Peyer's patch (tissue), 4 donors: Measurements from ENCODE around the gene NAALAD2. TPM values are rescaled to one million over a fixed set of nuclear protein-coding genes. Genes with fewer than 3 reads are reported as not detected.
"Not testable (repeated sequence)": the region's sequence is repeated elsewhere in the genome, so short reads cannot be mapped to it uniquely, and the experiment has no call there.

Experiments used
- DNase-seq, 3 donors: peaks; one replicate each; pipeline ENCODE4 v3.0.0-alpha.2; 2017 to 2019
- H3K27ac ChIP-seq, 4 donors: fragments of 200-600 bp; sonication (generic); one replicate each; pipeline ENCODE4 v1.5.1; 2016 to 2019
- H3K27me3 ChIP-seq, 2 donors: fragments of 200-600 bp; sonication (generic); one replicate each; pipeline ENCODE4 v1.5.1; 2019
- H3K36me3 ChIP-seq, 3 donors: fragments of 200-600 bp; sonication (generic); one replicate each; pipeline ENCODE4 v1.5.1; 2016 to 2019
- H3K4me1 ChIP-seq, 4 donors: fragments of 200-600 bp; sonication (generic); one replicate each; pipeline ENCODE4 v1.5.1; 2016 to 2019
- H3K4me3 ChIP-seq, 4 donors: fragments of 200-600 bp; sonication (generic); 1 replicate in 3 of 4; 2 replicates in 1 of 4; pipeline ENCODE4 v1.5.1; 2016 to 2019; ENCODE audit warnings: mild to moderate bottlenecking in 1 of 4
- H3K9me3 ChIP-seq, 4 donors: fragments of 200-600 bp; sonication (generic); one replicate each; pipeline ENCODE4 v1.5.1; 2016 to 2019; ENCODE audit warnings: mild to moderate bottlenecking in 1 of 4
- CTCF ChIP-seq, 6 experiments: fragments of 450-650 bp in 4 of 6; fragments of 200-600 bp in 2 of 6; sonication (generic) in 1 of 6; IDR thresholded peaks; one replicate each; pipeline ENCODE4 v1.5.1; 2017 to 2019; ENCODE audit warnings: antibody characterized with exemption in 6 of 6, mild to moderate bottlenecking in 3 of 6, moderate library complexity in 1 of 6
- POLR2A ChIP-seq, 2 donors: fragments of 450-650 bp; IDR thresholded peaks; one replicate each; pipeline ENCODE4 v1.5.1; 2017; ENCODE audit warnings: antibody characterized with exemption in 2 of 2, mild to moderate bottlenecking in 2 of 2, moderate library complexity in 2 of 2
- total RNA-seq, 4 donors: library from RNA; depleted of rRNA; stranded (reverse); fragments of >200 nt; gene quantifications; one replicate each; pipeline ENCODE4 v1.1.0, GENCODE V29; 2016

Gene NAALAD2
- total RNA-seq, 4 donors from 2014 or later: 1.7 to 7.0 (median 4.2) TPM; not detected in 1

GRCh38 chr11:90204832-90205646, 70.6 kb downstream of the NAALAD2 start:
- no peak overlapping the region for H3K27ac ChIP-seq
- H3K27me3 ChIP-seq: no peaks in the 10 kb centered on the region
- H3K4me3 ChIP-seq: no peak overlapping the region
- TF ChIP-seq CTCF (IDR thresholded peaks at IDR 0.05) (peak; percentile 51 to 82 (median 77)), POLR2A (IDR thresholded peaks at IDR 0.05) (no peak)
- no peaks in the 10 kb centered on the region for H3K4me1 ChIP-seq
- H3K9me3 ChIP-seq: no peaks in the 10 kb centered on the region
- H3K36me3 ChIP-seq: peaks cover 0 to 70% (median 0%) of the 10 kb centered on the region in 3 donors
- peak in 1 of 3 donors; percentile 61 for DNase-seq

- not testable (repeated sequence) for H3K4me1 ChIP-seq, H3K27me3 ChIP-seq, H3K9me3 ChIP-seq, DNase-seq, H3K4me3 ChIP-seq, H3K27ac ChIP-seq
- H3K36me3 ChIP-seq: peaks cover 0 to 74% (median 0%) of the 10 kb centered on the region in 3 donors
Measured at GRCh38 chr11:90207992-90208391, 73.5 kb downstream of the NAALAD2 start.

GRCh38 chr11:90208857-90209256, 74.4 kb downstream of the NAALAD2 start:
- no peak overlapping the region for H3K27ac ChIP-seq
- H3K4me1 ChIP-seq: no peaks in the 10 kb centered on the region
- no peak for TF ChIP-seq CTCF (IDR thresholded peaks at IDR 0.05)
- no peak for TF ChIP-seq POLR2A (IDR thresholded peaks at IDR 0.05)
- peaks cover 0 to 66% (median 0%) of the 10 kb centered on the region in 3 donors for H3K36me3 ChIP-seq
- no peak overlapping the region for H3K4me3 ChIP-seq
- no peaks in the 10 kb centered on the region for H3K27me3 ChIP-seq
- DNase-seq: no peak
- H3K9me3 ChIP-seq: no peaks in the 10 kb centered on the region

GRCh38 chr11:90213322-90213721, 78.9 kb downstream of the NAALAD2 start:
- Histone ChIP-seq H3K4me3 (no peak overlapping the region), H3K4me1 (no peaks in the 10 kb centered on the region), H3K27ac (no peak overlapping the region), H3K36me3 (peaks cover 0 to 40% (median 0%) of the 10 kb centered on the region in 3 donors), H3K9me3 (no peaks in the 10 kb centered on the region), H3K27me3 (no peaks in the 10 kb centered on the region)
- no peak for DNase-seq
- TF ChIP-seq POLR2A (IDR thresholded peaks at IDR 0.05): no peak
- TF ChIP-seq CTCF (IDR thresholded peaks at IDR 0.05): no peak

GRCh38 chr11:90216611-90217010, 82.1 kb downstream of the NAALAD2 start:
- Histone ChIP-seq H3K36me3 (peaks cover 0 to 13% (median 0%) of the 10 kb centered on the region in 3 donors), H3K4me3 (no peak overlapping the region), H3K9me3 (no peaks in the 10 kb centered on the region), H3K4me1 (peaks cover 0 to 14% (median 3%) of the 10 kb centered on the region in 4 donors), H3K27me3 (no peaks in the 10 kb centered on the region), H3K27ac (no peak overlapping the region)
- DNase-seq: no peak
- TF ChIP-seq CTCF (IDR thresholded peaks at IDR 0.05) (no peak), POLR2A (IDR thresholded peaks at IDR 0.05) (no peak)

GRCh38 chr11:90218606-90219005, 84.1 kb downstream of the NAALAD2 start:
- no peak overlapping the region for H3K27ac ChIP-seq
- no peaks in the 10 kb centered on the region for H3K9me3 ChIP-seq
- no peaks in the 10 kb centered on the region for H3K27me3 ChIP-seq
- peaks cover 0 to 16% (median 4%) of the 10 kb centered on the region in 4 donors for H3K4me1 ChIP-seq
- no peak for TF ChIP-seq POLR2A (IDR thresholded peaks at IDR 0.05)
- no peak for TF ChIP-seq CTCF (IDR thresholded peaks at IDR 0.05)
- no peaks in the 10 kb centered on the region for H3K36me3 ChIP-seq
- no peak overlapping the region for H3K4me3 ChIP-seq
- DNase-seq: no peak
